ENCODE measurements around the gene RAB5B. TPM values are rescaled to one million over a fixed set of nuclear protein-coding genes. Genes with fewer than 3 reads are reported as not detected.

Gene RAB5B, protein sequence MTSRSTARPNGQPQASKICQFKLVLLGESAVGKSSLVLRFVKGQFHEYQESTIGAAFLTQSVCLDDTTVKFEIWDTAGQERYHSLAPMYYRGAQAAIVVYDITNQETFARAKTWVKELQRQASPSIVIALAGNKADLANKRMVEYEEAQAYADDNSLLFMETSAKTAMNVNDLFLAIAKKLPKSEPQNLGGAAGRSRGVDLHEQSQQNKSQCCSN
- total RNA-seq, result 37.2 and 46.9 TPM in 2 replicates

DNA sequence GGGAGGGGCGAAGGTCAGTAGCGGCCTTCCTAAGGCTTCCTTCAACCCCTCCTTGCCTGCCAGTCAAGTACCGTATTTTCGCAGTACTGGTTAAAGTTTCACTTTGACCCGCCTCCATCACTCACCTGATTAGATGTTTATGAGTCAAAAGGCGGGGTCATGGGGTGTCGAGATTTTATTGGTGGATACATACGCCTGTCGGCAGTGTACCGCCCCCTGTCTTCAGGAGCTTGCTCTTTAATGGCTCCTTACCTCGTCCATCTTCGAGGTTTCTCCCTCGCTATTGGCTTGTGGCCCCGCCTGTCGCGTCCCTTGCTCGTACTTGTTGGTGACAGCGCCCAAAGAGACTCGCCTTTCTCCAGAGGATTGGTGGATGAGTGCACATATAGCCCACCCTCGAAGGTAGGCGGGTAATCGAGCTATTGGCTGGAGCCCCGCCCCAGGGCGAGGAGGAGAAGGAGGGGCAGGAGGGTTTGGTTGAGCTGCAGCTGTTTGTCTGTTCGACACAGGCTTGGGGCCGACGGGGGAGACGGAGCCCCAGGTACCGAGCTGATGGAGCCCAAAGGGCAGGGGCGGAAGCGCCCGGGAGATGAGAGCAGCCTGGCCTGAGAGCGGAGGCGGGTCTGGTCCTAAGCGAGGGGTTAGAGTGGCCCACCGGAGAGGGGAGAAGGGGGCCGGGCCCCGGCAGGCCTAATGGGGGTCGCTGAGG is at the start of gene RAB5B:
Gene RAB5B, plus strand, starts transcription at position 480 of the 709 bp plus-strand sequence. CDS start 12,883 bp downstream, outside the sequence.
- peak; percentile 100 for DNase-seq (ENCODE audit: low read depth in 2 of 2)

DNA sequence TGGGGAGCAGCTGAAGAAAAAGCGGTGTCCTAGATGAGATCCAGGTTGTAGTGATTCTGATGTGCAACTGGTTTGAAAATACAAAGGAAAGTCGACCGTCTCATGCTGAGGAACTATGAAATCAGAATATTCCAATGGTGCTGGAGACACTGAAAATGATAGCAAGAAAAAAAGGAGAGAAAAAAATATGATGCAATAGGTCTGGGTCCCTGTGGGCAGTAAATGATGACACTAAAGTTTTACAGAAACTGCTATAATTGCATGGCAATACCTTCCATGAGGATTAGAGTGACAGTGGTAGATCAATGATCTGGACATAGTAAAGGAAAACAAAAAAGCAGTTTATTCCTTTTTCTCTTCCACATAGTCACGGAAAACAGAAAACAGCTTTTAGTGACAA is 48.5 kb upstream of the RAB5B start:
- no peak for DNase-seq (ENCODE audit: low read depth in 2 of 2)

DNA sequence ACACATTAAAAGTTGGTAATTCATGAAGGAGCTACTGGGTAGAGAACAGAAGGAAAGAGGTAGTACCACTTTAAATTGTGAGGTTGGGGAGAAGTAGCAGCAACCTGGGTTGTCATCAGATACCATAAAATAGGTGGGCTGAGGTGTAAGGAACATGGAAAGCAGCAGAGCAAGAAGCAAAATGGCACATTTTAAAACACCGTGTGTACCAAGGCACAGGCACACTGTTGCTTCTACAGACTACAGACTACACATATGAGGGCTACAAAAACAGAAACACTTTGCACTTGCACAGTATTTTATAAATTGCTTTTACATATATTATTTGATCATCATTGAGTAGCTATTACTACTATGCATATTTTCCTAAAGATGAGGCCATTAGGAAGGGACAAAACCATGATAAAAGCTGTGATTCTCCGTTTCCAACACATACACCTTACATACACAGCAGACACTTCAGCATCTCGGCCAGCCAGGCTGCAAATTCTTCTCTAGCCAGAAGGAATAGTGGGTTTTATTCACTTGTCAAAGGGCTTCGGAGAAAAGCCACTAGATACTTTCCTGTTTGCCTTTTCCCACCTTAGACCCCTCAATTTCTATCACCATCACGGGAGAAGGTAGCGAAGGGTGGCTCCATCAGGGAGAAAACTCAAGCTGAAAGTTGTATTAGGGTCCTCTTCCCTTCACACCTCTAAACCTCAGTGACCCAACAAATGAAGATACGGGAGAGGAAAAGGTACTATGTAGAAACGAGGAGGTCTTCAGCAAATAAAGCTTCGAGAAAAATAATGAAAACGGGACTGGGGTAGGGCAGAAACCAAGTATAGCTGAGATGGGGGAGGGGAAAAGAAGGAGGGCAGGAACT is 47.8 kb upstream of the RAB5B start:
- no peak for DNase-seq (ENCODE audit: low read depth in 2 of 2)

DNA sequence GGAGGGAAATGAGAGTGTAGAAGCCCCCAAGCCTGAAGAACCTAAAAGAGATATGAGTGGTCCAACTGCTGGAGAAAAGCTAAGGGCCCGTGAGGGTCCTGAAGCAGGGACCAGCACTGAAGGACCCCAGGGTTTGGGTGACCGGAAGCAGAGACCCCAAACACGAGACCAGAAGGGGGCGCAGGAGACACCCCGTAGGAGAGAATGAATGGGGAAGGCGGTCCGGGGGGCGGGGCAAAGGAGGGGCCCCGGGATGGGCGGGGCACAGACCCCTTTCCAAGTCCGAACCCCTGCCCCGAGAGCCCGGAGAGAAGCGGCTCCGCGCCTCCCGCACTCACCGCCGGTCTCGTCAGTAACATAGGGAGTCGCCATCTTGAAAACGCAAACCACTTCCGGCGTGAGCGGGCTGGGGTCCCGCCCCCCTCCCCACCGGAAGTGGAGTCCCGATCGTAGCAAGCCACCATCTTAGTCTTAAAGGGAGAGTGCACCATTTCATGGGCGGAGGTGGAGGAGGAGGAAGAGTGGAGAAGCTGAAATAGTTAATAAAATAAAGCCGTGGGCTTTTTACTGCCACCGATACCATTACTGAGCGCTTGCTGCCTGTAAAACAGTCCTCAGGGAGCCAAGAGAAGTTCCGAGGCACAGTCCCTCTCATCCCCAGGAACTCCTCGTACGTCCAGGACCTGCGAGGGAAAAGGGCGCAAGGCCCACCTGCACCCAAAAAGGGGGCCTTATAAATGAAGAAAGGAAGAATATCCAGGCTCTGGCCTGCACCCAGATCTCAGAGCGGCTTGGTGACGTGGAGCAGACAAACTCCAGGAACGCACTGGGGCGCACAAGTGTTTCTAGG is 46.9 kb upstream of the RAB5B start:
- peak; percentile 80 to 91 for DNase-seq (ENCODE audit: low read depth in 2 of 2)

DNA sequence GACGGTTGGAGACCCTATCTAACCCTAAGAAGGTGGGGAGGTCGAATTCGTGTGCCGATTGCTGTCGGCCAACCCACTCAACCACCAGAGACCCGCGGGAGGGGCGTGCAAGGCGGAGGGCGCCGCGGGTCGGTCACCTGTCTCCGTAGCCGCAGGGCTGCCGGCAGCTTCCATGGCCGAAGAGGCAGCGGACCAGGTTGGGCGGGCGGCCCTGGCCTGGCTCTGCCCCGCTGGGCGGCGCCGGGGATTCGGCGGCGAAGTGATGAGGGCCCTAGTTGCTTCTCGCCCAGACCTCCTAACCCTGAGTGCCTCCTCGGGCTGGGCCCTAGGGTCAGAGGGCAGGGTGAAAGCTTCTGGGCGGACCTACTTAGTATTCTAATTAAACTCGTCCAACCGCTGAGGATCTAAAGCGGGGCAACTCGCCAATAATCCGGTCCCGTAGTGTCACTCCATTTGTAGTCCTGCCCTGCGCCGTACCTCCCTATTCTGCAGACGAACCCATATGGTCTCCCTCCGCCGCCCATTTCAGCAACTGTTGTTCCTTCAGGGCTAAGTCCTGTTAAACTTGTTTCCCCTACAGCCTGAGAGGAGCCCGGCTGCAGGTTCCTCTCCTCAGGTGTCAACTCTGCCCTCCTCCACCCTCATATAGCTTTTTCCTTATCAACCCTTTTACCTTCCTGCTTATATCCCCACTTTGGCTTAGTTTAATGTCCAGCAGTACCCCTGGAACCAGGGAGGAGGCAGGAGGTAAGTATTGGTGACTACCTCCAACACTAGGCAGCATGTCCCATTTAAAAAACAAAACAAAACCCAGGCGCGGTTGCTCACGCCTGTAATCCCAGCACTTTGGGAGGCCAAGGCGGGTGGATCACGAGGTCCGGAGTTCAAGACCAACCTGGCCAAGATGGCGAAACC is 46.0 kb upstream of the RAB5B start, which contains the start of gene PYM1:
Gene PYM1, minus strand, starts transcription at position 307 of the 915 bp plus-strand sequence. Its CDS starts 133 bp downstream, at position 174.
- DNase-seq (ENCODE audit: low read depth in 2 of 2), result peak; percentile 38 to 73

DNA sequence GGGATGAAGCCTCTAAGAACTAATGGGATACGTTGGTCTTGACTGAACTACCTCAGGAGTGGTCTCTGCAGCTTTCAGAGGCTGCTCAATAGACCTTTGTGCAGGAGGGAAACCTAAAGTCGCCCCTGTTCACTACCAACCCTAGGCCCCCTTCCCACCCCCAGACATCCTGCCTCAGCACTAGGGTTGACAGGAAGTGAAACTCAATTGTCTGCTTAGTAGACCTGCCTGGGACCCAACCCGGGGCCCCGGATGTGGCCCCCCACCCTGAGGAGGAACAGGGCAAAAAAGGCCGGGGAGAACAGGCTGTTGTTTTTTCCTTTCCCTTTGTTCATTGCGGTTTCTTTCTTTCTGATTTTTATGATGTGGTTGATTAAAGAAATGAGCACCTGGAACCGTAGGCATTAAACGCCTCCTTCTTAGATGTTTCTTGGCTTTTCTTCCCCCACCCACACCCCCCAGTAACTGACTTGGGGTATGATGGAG is 44.5 kb upstream of the RAB5B start:
- no peak for DNase-seq (ENCODE audit: low read depth in 2 of 2)

DNA sequence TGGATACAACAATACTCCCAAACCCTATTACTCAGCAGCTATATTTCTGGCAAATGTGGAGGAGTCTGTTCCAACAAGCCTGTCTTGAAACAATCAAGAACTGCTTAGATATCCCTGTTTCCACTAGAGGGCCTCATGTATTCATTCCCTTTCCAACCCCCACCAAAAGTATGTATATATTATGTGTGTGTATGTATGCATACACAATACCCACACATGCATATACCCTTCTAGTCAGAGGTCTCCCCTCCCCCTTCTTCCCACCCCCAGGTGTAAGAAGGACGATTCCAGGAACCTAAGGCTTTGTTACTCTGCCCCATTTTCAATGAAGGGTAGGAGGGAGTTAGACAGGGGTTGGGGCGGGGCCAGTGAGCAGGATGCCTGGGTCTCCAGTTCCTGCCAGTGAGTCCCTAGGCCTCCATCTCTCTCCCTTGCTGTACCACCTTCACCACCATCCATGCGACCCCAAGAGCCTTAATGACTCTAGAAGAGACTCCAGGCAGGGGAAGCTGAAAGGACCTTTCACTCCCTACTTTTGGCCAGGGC is 43.0 kb upstream of the RAB5B start, which contains the start of gene DGKA:
Gene DGKA, plus strand, starts transcription at position 392 of the 546 bp plus-strand sequence. CDS start 5,342 bp downstream, outside the sequence.
- peak in 1 of 2 donors; percentile 72 for DNase-seq (ENCODE audit: low read depth in 2 of 2)

DNA sequence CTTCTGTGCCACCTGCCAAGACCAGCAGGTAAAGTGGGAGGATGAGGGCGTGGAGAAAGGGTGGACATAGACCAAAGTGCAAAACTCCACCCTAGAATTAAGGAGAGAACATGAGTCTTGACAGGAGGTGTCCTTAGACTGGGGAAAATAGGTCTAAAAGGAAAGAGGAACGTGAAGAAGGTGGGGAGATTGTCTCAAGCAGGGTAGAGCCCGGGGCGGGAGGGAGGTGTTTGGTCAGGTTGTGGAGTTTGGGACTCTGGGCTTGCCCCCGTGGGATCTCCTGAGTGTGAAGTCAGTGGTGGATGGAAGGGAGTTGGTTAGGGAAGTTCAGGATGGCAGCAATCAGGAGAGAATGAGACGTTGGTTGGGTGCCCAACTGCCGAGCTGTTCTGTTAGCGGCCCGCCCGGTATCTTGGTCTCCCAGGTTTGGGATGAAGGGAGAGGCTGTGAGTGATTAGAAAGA is 42.5 kb upstream of the RAB5B start:
- no peak for DNase-seq (ENCODE audit: low read depth in 2 of 2)

DNA sequence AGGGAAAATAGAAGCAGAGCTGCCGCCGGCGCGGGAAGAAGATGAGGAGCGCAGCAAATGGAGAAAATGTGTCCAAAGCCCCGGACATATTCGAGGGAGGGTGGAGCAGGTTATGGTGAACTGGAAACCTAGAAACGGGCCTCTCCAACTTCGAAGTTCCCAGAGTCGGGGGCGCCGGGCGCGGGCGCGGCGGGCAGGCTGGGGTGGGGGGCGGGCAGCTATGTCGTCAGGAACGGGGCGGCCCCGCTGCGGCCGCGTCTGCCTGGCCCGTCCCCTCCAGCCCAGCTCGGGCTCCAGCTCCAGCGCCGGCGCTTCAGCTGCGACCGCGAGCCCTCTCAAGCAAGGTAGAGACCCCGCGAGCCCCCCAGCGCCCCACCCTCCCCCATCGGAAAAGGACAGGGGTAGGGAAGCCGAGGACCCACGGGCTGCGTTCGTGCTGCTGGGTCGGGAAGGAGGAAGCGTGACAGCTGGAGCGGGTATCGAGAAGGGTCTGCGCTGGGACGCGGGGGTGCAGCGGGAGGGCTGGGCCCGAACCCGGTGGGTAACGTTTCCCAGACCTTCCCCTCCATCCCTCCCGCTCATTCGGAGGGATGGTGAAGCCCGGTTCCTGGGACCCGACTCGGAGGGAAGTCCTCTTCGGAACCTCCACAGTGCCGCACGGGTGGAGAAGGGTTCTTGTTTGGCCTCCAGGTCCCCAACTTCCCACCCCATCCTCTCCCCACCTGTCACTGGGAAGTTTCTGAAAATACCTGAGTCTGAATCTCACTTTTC is 41.9 kb upstream of the RAB5B start:
- DNase-seq (ENCODE audit: low read depth in 2 of 2), result peak in 1 of 2 donors; percentile 71

DNA sequence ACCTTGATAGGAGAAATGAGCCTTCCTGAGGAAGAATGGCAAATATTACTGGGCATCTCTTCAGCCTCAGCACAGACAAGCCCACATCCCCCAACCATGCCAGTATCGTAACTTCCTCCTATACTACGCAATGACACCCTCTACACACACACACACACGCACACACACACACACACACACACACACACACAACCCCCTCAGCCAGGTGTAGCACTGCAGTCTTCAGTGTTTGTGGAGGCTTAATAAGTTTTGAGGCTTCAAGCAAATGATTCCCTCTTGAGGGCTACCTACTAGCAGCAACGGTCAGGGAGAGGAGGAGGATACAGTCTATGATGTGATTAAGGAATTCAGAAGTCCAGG is 41.3 kb upstream of the RAB5B start:
- peak in 1 of 2 donors; percentile 57 for DNase-seq (ENCODE audit: low read depth in 2 of 2)

DNA sequence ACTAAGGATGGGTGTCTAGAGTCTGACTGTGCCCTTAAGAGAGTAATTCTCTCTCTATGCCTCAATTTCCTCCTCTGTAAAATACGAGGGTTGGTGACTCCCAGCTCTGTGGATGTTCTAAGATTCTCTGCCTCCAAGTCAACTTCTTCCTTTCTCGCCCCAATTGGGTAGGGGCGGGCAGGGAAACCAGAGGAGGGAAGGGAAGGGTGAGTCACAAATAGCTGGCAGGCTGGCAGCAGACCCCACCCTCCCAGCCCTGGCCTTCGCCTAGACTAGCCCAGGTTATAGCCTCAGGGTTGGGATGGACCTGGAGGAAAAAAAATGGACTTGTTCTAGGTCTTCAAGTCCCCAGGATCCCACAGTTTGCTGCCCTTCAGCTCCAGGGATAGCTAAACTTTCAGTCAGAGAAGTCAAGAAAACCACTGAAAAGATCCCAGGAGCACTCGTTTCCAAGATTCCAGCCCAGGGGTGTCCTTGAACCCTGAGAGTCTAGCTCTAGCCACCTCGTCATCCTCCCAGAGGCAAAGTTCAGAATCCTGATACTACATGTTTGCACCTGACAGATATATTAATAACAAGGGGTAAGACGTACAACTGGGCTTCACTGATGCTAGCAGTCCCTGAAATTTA is 40.6 kb upstream of the RAB5B start:
- DNase-seq (ENCODE audit: low read depth in 2 of 2), result peak in 1 of 2 donors; percentile 53

DNA sequence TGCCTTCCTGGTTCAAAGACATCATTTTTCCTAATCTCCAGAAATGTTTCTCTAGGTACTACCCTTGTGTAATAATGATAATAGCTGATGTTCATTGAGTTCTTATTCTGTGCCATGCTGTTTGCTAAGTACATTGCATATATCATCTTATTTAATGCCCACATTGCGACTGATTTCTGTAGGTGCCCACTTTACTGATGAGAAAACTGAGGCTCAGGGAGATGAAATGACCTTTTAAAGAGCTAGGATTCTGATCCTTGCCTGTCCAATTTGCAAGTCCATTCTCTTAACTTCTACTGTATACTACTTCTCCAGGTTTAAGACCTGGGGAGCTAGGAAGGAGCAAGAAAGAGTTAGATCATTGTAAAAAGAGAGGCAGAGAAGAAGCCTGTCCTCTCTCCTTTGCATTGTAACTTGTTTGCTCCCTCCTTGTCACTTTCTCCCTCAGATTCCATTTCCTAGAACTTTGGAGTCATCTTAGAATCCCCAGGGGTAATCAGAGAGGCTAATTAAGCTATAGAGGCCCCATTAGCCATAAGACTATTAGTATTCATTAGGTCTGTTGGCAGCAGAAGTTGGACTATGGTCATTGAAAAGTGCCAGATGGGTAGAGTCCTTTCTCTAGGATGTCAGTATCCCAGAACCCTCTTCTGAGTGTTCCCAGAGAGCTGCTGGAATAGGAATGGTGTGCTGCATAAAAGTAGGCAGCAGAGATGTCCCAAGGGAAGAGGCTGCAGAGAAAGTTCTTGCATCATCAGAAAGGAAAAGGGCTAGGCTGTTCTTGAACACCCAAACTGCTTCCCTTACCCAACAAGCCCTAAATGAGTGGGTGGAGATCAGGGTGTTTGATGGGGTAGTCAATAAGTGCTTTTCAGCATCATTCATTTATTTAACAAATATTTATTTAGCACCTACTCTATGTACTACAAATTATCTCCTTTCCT is 39.8 kb upstream of the RAB5B start:
- no peak for DNase-seq (ENCODE audit: low read depth in 2 of 2)

DNA sequence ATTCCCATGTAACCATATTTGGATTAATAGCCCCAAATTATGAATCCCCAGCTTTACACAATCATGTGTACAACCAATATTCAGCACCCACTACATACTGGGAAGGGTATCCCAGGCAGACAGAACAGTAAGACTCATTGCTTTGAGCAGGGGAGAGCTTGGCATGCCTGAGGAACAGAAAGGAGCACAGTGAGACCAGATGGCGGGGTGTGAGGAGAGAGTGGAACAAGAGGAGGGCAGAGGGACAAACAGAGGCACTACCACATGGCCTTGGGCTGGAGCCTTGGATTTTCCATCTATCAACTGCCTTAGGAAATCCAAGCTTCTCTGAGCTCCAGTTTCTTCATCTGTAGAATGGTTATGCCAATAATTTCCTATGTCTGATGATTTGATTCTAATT is 39.1 kb upstream of the RAB5B start:
- DNase-seq (ENCODE audit: low read depth in 2 of 2), result no peak

DNA sequence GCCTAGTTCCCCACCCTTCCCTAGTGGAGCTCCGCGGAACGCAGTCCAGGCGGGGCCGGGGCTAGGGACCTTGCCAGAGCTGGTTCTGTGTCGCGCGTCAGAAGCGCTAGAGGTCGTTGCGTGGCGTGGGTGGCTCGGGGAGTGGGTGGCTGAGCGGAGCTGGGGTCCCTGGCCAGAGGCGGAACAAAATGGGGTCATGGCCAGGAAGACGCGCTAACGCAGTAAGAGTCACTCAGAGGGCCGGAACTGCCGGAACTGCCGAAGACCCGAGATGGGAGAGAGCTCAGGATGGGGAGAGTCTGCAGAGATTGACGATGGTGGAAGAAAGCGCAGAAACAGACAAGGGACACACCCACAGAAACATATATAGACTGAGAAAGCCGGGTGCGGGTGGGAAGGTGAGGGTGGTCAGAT is 38.1 kb upstream of the RAB5B start:
- DNase-seq (ENCODE audit: low read depth in 2 of 2), result no peak

DNA sequence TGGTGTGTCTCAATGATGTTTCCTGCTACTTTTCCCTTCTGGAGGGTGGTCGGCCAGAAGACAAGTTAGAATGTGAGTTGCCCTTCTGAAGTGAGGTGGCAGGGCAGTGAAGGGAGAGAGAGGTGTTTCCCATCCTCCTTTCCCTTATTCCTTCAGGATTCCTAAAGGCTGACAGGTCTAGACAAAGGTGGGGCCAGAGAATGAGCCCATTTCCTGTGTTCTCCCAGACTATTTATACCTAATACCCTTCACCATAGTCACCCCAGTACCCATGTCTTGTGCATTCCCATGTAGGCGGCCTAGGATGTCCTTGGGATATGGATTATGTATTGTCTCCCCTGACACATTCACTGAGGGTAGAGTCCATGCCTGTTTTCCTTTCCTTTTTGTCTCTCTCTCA is 35.9 kb upstream of the RAB5B start:
- no peak for DNase-seq (ENCODE audit: low read depth in 2 of 2)

DNA sequence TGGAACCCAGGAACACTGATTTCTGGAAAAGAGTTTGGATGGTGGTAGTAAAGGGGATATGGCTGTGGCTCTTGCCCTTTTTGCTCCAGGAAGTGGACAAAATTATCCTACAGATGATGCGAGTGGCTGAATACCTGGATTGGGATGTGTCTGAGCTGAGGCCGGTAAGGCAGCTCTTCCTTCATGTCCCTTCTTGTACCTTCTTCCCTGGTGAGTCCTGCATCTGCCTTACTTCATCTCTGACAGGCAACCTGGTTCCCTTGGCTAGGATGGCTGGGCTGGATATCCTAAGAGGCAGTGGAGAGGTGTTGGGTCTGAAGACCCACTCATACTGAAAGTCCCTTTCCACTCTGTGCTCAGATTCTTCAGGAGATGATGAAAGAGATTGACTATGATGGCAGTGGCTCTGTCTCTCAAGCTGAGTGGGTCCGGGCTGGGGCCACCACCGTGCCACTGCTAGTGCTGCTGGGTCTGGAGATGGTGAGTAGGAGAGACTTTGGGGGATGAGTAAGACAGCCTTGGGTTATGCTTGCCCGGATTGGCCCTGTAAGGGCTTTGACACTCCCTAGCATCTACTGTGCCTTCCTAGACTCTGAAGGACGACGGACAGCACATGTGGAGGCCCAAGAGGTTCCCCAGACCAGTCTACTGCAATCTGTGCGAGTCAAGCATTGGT is 34.9 kb upstream of the RAB5B start:
- DNase-seq (ENCODE audit: low read depth in 2 of 2), result no peak

Measured in dermis microvascular lymphatic vessel endothelial cell (primary cell).